Measurements from ENCODE around the gene TLE7.

GRCh38 chr16:71409011-71409775 is 32.7 kb downstream of the TLE7 start:
- TF ChIP-seq CTCF (conservative IDR thresholded peaks at IDR 0.05 in 1 of 2, IDR thresholded peaks at IDR 0.05 in 1 of 2; ENCODE audit: low read depth in 1 of 2, low read length in 2 of 2) (no peak), EZH2 (IDR thresholded peaks at IDR 0.05; ENCODE audit: low read length, missing control alignments) (no peak)
